SK-N-SH treated with all-trans-retinoic acid at 6 μM for 48 hours (cell line): ENCODE measurements around the gene RCAN1.

Experiments used
- ATAC-seq: fragments of 200-7000 bp; cut with Tn5 transposase; 3 replicates; pipeline ENCODE4 v1.9.1; 2020; ENCODE audit warnings: mild to moderate bottlenecking, moderate library complexity
- BACH2 ChIP-seq: fragments of 250-450 bp; sonication (Bioruptor Pico); IDR thresholded peaks from 2 replicates; pipeline ENCODE4 v1.9.0; 2021; ENCODE audit warnings: mild to moderate bottlenecking, borderline replicate concordance
- CSDC2 ChIP-seq: fragments of 250-450 bp; sonication (Bioruptor Pico); IDR thresholded peaks from 2 replicates; pipeline ENCODE4 v1.5.0; 2020; ENCODE audit warnings: mild to moderate bottlenecking, moderate library complexity
- ESRRG ChIP-seq: fragments of 250-450 bp; sonication (Bioruptor Pico); IDR thresholded peaks from 2 replicates; pipeline ENCODE4 v1.6.1; 2021; ENCODE audit warnings: mild to moderate bottlenecking
- GLIS3 ChIP-seq: fragments of 250-450 bp; sonication (Bioruptor Pico); IDR thresholded peaks from 2 replicates; pipeline ENCODE4 v1.5.0; 2020; ENCODE audit warnings: mild to moderate bottlenecking, moderate library complexity
- OSR1 ChIP-seq: fragments of 250-450 bp; sonication (Bioruptor Pico); IDR thresholded peaks from 2 replicates; pipeline ENCODE4 v1.8.0; 2022; ENCODE audit warnings: moderate library complexity, mild to moderate bottlenecking, inconsistent platforms
- POU6F1 ChIP-seq: fragments of 250-450 bp; sonication (Bioruptor Pico); IDR thresholded peaks from 2 replicates; pipeline ENCODE4 v1.8.0; 2021; ENCODE audit warnings: low read depth, mild to moderate bottlenecking, moderate library complexity, borderline replicate concordance
- PPARA ChIP-seq: fragments of 250-450 bp; sonication (Bioruptor Pico); IDR thresholded peaks from 2 replicates; pipeline ENCODE4 v1.5.0; 2020; ENCODE audit warnings: mild to moderate bottlenecking, borderline replicate concordance
- RARB ChIP-seq: fragments of 250-450 bp; sonication (Bioruptor Pico); IDR thresholded peaks from 2 replicates; pipeline ENCODE4 v1.8.0; 2021; ENCODE audit warnings: mild to moderate bottlenecking, moderate library complexity
- TCF4 ChIP-seq: fragments of 250-450 bp; sonication (Bioruptor Pico); IDR thresholded peaks from 2 replicates; pipeline ENCODE4 v1.8.0; 2021; ENCODE audit warnings: mild to moderate bottlenecking, moderate library complexity, borderline replicate concordance
- TOX ChIP-seq: fragments of 250-450 bp; sonication (Bioruptor Pico); IDR thresholded peaks from 2 replicates; pipeline ENCODE4 v1.8.0; 2021; ENCODE audit warnings: mild to moderate bottlenecking, moderate library complexity, borderline replicate concordance
- ZFP3 ChIP-seq: fragments of 250-450 bp; sonication (Bioruptor Pico); IDR thresholded peaks from 2 replicates; pipeline ENCODE4 v1.5.0; 2020; ENCODE audit warnings: mild to moderate bottlenecking, moderate library complexity
- ZFP30 ChIP-seq: fragments of 450-650 bp; formaldehyde crosslinking; IDR thresholded peaks from 2 replicates; pipeline ENCODE4 v1.5.0; 2022; ENCODE audit warnings: mild to moderate bottlenecking, moderate library complexity
- ZNF565 ChIP-seq: fragments of 450-650 bp; formaldehyde crosslinking; conservative IDR thresholded peaks from 2 replicates; pipeline ENCODE4 v1.5.0; 2020; ENCODE audit warnings: low read depth, mild to moderate bottlenecking, moderate library complexity
- ZNF70 ChIP-seq: fragments of 450-650 bp; formaldehyde crosslinking; IDR thresholded peaks from 2 replicates; pipeline ENCODE4 v1.5.0; 2020; ENCODE audit warnings: mild to moderate bottlenecking, moderate library complexity
- ZNF8 ChIP-seq: fragments of 450-650 bp; formaldehyde crosslinking; IDR thresholded peaks from 2 replicates; pipeline ENCODE4 v1.5.0; 2020; ENCODE audit warnings: mild to moderate bottlenecking, moderate library complexity
- TF ChIP-seq, protein P1 (sequence below): fragments of 250-450 bp; sonication (Bioruptor Pico); IDR thresholded peaks from 2 replicates; pipeline ENCODE4 v1.8.0; 2020; ENCODE audit warnings: mild to moderate bottlenecking, moderate library complexity, borderline replicate concordance
- TF ChIP-seq, protein P2 (sequence below): fragments of 250-450 bp; sonication (Bioruptor Pico); IDR thresholded peaks from 2 replicates; pipeline ENCODE4 v1.5.0; 2020; ENCODE audit warnings: mild to moderate bottlenecking, moderate library complexity
- TF ChIP-seq, protein P3 (sequence below): fragments of 250-450 bp; sonication (Bioruptor Pico); IDR thresholded peaks from 2 replicates; pipeline ENCODE4 v1.5.1; 2020; ENCODE audit warnings: low read depth, mild to moderate bottlenecking, moderate library complexity

RCAN1 gene

DNA sequence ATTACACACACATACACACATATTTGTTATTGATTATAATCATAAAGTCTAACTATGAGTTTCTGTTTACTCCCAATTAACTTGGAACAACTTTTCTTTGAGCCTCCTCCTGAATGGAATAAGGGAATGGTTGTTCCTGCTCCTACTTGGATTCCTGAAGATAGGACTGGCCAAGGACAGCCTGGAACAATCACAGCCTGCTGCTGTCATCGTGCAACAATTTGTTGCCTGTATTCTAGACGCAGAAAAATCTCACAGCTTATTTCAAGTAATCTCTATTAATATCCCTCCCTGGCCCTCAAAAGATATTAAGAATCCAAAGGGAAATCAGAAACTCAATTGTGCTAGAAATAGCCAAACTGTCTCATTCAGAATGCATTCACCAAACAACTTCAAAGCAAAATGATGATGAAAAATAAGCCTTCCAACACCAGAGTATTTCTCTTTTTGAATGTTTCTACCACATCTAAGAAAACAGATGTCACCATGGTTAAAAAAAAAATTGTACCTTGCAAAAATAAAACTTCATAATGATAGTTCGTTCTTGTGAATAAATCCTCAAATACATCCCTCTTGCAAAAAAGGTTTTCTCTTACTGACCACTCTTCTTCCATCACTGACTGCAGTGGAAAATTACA is 30.9 kb downstream of the RCAN1 start:
- TF ChIP-seq ZNF70 (CRISPR knock-in tag), result no peak
- no peak for TF ChIP-seq OSR1 (CRISPR knock-in tag)
- TF ChIP-seq, protein P1, sequence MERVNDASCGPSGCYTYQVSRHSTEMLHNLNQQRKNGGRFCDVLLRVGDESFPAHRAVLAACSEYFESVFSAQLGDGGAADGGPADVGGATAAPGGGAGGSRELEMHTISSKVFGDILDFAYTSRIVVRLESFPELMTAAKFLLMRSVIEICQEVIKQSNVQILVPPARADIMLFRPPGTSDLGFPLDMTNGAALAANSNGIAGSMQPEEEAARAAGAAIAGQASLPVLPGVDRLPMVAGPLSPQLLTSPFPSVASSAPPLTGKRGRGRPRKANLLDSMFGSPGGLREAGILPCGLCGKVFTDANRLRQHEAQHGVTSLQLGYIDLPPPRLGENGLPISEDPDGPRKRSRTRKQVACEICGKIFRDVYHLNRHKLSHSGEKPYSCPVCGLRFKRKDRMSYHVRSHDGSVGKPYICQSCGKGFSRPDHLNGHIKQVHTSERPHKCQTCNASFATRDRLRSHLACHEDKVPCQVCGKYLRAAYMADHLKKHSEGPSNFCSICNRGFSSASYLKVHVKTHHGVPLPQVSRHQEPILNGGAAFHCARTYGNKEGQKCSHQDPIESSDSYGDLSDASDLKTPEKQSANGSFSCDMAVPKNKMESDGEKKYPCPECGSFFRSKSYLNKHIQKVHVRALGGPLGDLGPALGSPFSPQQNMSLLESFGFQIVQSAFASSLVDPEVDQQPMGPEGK (CRISPR knock-in tag), result no peak
- TF ChIP-seq RARB (CRISPR knock-in tag), result no peak
- TF ChIP-seq, protein P2, sequence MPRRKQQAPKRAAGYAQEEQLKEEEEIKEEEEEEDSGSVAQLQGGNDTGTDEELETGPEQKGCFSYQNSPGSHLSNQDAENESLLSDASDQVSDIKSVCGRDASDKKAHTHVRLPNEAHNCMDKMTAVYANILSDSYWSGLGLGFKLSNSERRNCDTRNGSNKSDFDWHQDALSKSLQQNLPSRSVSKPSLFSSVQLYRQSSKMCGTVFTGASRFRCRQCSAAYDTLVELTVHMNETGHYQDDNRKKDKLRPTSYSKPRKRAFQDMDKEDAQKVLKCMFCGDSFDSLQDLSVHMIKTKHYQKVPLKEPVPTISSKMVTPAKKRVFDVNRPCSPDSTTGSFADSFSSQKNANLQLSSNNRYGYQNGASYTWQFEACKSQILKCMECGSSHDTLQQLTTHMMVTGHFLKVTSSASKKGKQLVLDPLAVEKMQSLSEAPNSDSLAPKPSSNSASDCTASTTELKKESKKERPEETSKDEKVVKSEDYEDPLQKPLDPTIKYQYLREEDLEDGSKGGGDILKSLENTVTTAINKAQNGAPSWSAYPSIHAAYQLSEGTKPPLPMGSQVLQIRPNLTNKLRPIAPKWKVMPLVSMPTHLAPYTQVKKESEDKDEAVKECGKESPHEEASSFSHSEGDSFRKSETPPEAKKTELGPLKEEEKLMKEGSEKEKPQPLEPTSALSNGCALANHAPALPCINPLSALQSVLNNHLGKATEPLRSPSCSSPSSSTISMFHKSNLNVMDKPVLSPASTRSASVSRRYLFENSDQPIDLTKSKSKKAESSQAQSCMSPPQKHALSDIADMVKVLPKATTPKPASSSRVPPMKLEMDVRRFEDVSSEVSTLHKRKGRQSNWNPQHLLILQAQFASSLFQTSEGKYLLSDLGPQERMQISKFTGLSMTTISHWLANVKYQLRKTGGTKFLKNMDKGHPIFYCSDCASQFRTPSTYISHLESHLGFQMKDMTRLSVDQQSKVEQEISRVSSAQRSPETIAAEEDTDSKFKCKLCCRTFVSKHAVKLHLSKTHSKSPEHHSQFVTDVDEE, result no peak
- TF ChIP-seq TCF4, result no peak
- TF ChIP-seq ZNF8 (CRISPR knock-in tag), result no peak
- no peak for TF ChIP-seq POU6F1 (CRISPR knock-in tag)
- no peak for TF ChIP-seq PPARA
- no peak for TF ChIP-seq TOX (CRISPR knock-in tag)
- TF ChIP-seq ZNF565, result no peak
- no peak for TF ChIP-seq ZFP3 (CRISPR knock-in tag)
- TF ChIP-seq CSDC2 (CRISPR knock-in tag), result no peak
- no peak for TF ChIP-seq ESRRG (CRISPR knock-in tag)
- TF ChIP-seq, protein P3, sequence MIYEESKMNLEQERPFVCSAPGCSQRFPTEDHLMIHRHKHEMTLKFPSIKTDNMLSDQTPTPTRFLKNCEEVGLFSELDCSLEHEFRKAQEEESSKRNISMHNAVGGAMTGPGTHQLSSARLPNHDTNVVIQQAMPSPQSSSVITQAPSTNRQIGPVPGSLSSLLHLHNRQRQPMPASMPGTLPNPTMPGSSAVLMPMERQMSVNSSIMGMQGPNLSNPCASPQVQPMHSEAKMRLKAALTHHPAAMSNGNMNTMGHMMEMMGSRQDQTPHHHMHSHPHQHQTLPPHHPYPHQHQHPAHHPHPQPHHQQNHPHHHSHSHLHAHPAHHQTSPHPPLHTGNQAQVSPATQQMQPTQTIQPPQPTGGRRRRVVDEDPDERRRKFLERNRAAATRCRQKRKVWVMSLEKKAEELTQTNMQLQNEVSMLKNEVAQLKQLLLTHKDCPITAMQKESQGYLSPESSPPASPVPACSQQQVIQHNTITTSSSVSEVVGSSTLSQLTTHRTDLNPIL, result no peak
- TF ChIP-seq, all 23 proteins: peak for 0
- ATAC-seq, result no peak

DNA sequence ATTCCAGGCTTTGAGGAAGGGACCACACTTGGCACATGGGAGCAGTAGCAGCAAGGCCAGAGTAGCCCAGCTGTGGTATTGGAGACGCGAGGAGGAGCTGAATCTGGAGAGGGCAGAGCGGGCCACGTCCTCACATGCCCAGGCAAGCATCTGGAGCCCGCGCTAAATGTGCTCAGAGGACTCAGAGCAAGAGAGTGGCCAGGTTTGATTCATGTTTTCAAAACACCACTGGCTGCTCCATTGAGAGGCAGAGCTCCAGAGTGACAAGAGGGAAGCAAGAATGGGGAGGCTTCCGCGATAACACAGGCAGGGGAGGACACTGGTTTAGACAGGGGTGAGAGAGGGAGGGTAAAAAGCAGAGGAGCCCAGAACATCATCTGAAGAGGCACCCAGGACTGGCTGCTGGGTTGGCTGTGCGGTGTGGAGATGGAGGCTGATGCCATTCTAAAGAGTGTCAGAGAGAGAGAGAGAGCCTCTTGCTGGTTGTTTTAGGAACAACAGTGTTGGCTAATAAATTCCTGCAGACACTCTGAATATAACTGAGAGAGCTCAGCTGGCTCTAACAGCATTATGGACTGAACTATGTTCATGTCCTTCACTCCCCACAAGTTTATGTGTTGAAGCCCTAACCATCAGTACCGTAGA is 32.3 kb downstream of the RCAN1 start:
- ATAC-seq, result peak; percentile 99

More for the DNA sequence above, 32.3 kb downstream of the RCAN1 start:
- TF ChIP-seq CSDC2 (CRISPR knock-in tag), result no peak
- no peak for TF ChIP-seq RARB (CRISPR knock-in tag)
- no peak for TF ChIP-seq POU6F1 (CRISPR knock-in tag)
- no peak for TF ChIP-seq TCF4
- TF ChIP-seq OSR1 (CRISPR knock-in tag), result no peak
- TF ChIP-seq, protein P3, result no peak
- no peak for TF ChIP-seq ZFP3 (CRISPR knock-in tag)
- no peak for TF ChIP-seq ZNF565
- TF ChIP-seq GLIS3, result no peak
- TF ChIP-seq, protein P2, result no peak
- no peak for TF ChIP-seq BACH2 (CRISPR knock-in tag)
- no peak for TF ChIP-seq ZNF70 (CRISPR knock-in tag)
- TF ChIP-seq ZFP30 (CRISPR knock-in tag), result no peak
- no peak for TF ChIP-seq ZNF8 (CRISPR knock-in tag)
- TF ChIP-seq, all 23 proteins: peak for 0
